Stimulated activated CD8-positive, alpha-beta memory T cell treated with anti-CD3 and anti-CD28 coated beads, Interleukin-7, amount 100 ng/mL, for 1 hour (primary cell): ENCODE data around the gene AQP11.
"Not testable (repeated sequence)": the region's sequence is repeated elsewhere in the genome, so short reads cannot be mapped to it uniquely, and the experiment has no call there.

Experiments used
- DNase-seq, 2 donors: peaks; one replicate each; pipeline ENCODE4 v3.0.0-alpha.2; 2020; ENCODE audit warnings: low read depth in 2 of 2

Gene AQP11

GRCh38 chr11:77592727-77593126, 3.0 kb downstream of the AQP11 start:
- no peak for DNase-seq

- no peak for DNase-seq
These were observed 4.1 kb downstream of the AQP11 start for GRCh38 chr11:77593883-77594282.

- DNase-seq, result no peak
These were observed 6.9 kb downstream of the AQP11 start for GRCh38 chr11:77596626-77597025.

- no peak for DNase-seq
These were observed 8.4 kb downstream of the AQP11 start for GRCh38 chr11:77598195-77598594.

GRCh38 chr11:77602381-77603088, 12.8 kb downstream of the AQP11 start:
- no peak for DNase-seq

GRCh38 chr11:77604281-77604680, 14.5 kb downstream of the AQP11 start:
- no peak for DNase-seq

- DNase-seq, result no peak
These were observed 19.5 kb downstream of the AQP11 start for GRCh38 chr11:77609234-77609633.

GRCh38 chr11:77611921-77612320, 22.2 kb downstream of the AQP11 start:
- no peak for DNase-seq

GRCh38 chr11:77617892-77618291, 28.1 kb downstream of the AQP11 start:
- DNase-seq, result no peak

GRCh38 chr11:77619576-77620198, 29.9 kb downstream of the AQP11 start:
- no peak for DNase-seq

- DNase-seq, result no peak
These were observed 40.5 kb downstream of the AQP11 start for GRCh38 chr11:77630157-77630710.

- not testable (repeated sequence) for DNase-seq
These were observed 44.2 kb downstream of the AQP11 start for GRCh38 chr11:77633926-77634325.

GRCh38 chr11:77636731-77637344, 47.1 kb downstream of the AQP11 start:
- no peak for DNase-seq

- peak; percentile 56 to 58 for DNase-seq
These were observed 47.8 kb downstream of the AQP11 start, which contains the start of gene CLNS1A for GRCh38 chr11:77637345-77638165. TSS of gene CLNS1A (minus strand) at chr11:77637794. CDS start at chr11:77637714, 80 bp downstream.

- DNase-seq, result no peak
These were observed 52.5 kb downstream of the AQP11 start for GRCh38 chr11:77642228-77642627.

- DNase-seq, result no peak
These were observed 55.1 kb downstream of the AQP11 start for GRCh38 chr11:77644887-77645286.

- no peak for DNase-seq
These were observed 58.0 kb downstream of the AQP11 start for GRCh38 chr11:77647654-77648305.

- DNase-seq, result no peak
These were observed 60.4 kb downstream of the AQP11 start for GRCh38 chr11:77650123-77650522.

GRCh38 chr11:77654770-77655434, 65.1 kb downstream of the AQP11 start:
- no peak for DNase-seq

GRCh38 chr11:77656362-77656761, 66.6 kb downstream of the AQP11 start:
- DNase-seq, result no peak
